Tibial artery (tissue), 4 donors: ENCODE measurements around the gene ELK3.

Source experiments
- DNase-seq, 2 donors: peaks; one replicate each; pipeline ENCODE4 v3.0.0-alpha.2; 2019
- H3K27ac ChIP-seq, 2 donors: fragments of 200-600 bp; sonication (generic) in 1 of 2; 1 replicate in 1 of 2; 2 replicates in 1 of 2; pipeline ENCODE4 v1.5.1; 2018 to 2019; ENCODE audit warnings: mild to moderate bottlenecking in 1 of 2
- H3K27me3 ChIP-seq, 2 donors: fragments of 200-600 bp; sonication (generic) in 1 of 2; one replicate each; pipeline versions ENCODE4 v1.5.1 to v1.6.0; 2016 to 2019
- H3K36me3 ChIP-seq, 3 donors: fragments of 200-600 bp; sonication (generic) in 2 of 3; one replicate each; pipeline ENCODE4 v1.5.1; 2016 to 2019; ENCODE audit warnings: mild to moderate bottlenecking in 2 of 3
- H3K4me1 ChIP-seq, 4 donors: fragments of 200-600 bp; sonication (generic) in 2 of 4; 1 replicate in 3 of 4; 2 replicates in 1 of 4; pipeline ENCODE4 v1.5.1; 2016 to 2019
- H3K4me3 ChIP-seq, 2 donors: fragments of 200-600 bp; sonication (generic) in 1 of 2; 1 replicate in 1 of 2; 2 replicates in 1 of 2; pipeline ENCODE4 v1.5.1; 2018 to 2019; ENCODE audit warnings: mild to moderate bottlenecking in 2 of 2
- H3K9me3 ChIP-seq, 3 donors: fragments of 200-600 bp; sonication (generic) in 1 of 3; one replicate each; pipeline ENCODE4 v1.5.1; 2016 to 2019
- CTCF ChIP-seq, 2 experiments: fragments of 200-600 bp in 1 of 2; fragments of 450-650 bp in 1 of 2; IDR thresholded peaks; one replicate each; pipeline ENCODE4 v1.5.1; 2017 to 2019; ENCODE audit warnings: antibody characterized with exemption in 2 of 2, mild to moderate bottlenecking in 1 of 2, moderate library complexity in 1 of 2
- intact Hi-C: fragments of 100-400 bp; cut with DNase I; formaldehyde crosslinking; loops from one replicate; pipeline ENCODE4 v1.15.0; 2023; ENCODE audit warnings: low total_unique reads

The ELK3 gene

GRCh38 chr12:96247563-96247962 lies 53.4 kb downstream of the ELK3 start:
- H3K27me3 ChIP-seq = peaks cover 0 to under 1% of the 10 kb centered on the region in 2 donors
- no peak for TF ChIP-seq CTCF (IDR thresholded peaks at IDR 0.05)
- peaks cover 0 to 40% (median 24%) of the 10 kb centered on the region in 3 donors for H3K36me3 ChIP-seq
- H3K4me3 ChIP-seq = no peak overlapping the region
- no peak for DNase-seq
- peaks cover 0 to 3% (median 0%) of the 10 kb centered on the region in 4 donors for H3K4me1 ChIP-seq
- intact Hi-C loops = no loop called here
- H3K9me3 ChIP-seq = no peaks in the 10 kb centered on the region
- no peak overlapping the region for H3K27ac ChIP-seq

DNA sequence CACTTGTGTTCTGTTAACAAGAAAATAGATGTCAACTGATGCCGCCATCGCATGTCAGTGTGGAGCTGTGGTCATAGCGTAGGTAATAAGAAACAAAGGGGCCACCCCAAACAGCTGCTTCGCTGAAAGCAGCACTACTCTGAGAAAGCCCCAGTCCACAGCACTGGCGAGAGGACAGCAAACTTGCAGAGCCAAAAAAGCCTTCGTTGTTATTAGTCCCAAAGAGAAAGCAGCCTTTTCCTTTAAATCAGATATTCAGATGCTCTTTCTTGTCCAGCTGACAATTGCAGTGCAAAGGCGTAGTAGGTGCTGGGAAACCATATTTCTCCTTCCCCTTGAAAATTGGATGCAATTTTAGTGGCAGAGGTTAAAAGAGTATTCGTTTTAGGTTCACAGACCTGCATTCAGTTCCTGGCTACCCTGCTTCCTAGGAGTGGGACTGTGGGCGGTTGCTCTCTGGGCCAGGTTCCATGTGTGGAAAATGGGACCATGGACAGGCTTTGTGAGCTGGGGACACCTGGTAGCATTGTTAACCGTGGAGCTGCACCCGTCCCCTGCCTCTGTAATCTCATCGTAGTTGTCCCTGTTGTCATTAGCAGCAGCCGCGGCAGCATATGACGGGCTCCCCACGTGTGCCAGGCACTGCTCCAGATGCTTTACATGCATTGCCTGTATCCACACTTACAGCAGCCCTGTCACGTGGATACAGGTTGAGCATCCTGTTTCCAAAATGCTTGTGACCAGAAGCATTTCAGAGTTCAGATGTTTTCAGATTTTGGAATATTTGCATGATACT lies 54.2 kb downstream of the ELK3 start:
- Histone ChIP-seq H3K27me3 (no peaks in the 10 kb centered on the region), H3K27ac (no peak overlapping the region), H3K4me3 (no peak overlapping the region), H3K4me1 (peaks cover 0 to 3% (median 0%) of the 10 kb centered on the region in 4 donors), H3K9me3 (no peaks in the 10 kb centered on the region), H3K36me3 (peaks cover 0 to 40% (median 24%) of the 10 kb centered on the region in 3 donors)
- intact Hi-C loops = no loop called here
- no peak for TF ChIP-seq CTCF (IDR thresholded peaks at IDR 0.05)
- no peak for DNase-seq

DNA sequence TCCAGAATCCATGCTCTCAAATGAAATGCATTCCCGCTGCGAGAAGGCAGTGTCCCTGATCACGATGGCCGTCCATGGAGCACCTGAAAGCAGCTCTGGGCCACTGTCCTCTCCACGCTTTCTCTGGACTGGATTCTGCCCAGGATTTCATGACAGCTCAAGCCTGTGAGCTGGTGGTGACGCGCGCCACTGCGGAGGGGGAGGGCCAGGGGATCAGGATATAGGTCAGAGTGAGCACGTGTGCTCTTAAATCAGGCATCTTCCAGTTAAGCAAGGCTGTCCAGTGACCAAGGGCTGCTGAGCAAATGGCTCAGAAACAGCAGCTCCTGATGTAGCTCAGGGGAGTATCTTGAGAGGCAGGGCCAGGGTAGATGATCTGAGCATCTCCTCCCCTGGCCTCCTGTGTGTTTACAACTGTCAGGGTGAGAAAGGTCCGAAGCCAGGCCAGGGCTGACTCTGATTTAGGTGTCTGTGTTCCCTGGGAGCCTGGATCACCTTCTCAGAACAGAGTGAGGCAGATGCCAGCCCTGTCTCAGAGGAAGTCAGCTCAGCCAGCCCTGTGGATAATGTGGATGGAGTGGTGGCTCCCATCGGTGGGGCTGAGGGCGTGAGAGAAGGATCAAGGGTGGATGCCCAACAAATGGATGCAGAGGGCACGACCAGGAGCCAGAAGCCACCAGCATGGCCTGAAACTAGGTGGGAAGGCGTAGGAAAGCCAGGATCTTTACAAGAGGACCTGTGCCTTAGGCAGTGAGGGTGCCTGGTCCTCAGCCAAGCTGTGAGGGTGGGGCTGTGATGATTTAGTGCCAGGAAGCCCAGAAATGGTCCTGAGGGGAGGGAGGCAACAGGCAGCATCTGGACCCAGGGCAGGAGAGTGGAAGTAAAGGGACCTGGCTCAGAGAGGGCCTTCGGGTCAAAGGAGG lies 55.3 kb downstream of the ELK3 start:
- Histone ChIP-seq H3K9me3 (no peaks in the 10 kb centered on the region), H3K27me3 (no peaks in the 10 kb centered on the region), H3K4me1 (peaks cover 0 to 3% (median 0%) of the 10 kb centered on the region in 4 donors), H3K4me3 (no peak overlapping the region), H3K36me3 (peaks cover 0 to 40% (median 24%) of the 10 kb centered on the region in 3 donors), H3K27ac (no peak overlapping the region)
- DNase-seq = peak in 1 of 2 donors; percentile 51
- TF ChIP-seq CTCF (IDR thresholded peaks at IDR 0.05) = no peak
- intact Hi-C loops = no loop called here

DNA sequence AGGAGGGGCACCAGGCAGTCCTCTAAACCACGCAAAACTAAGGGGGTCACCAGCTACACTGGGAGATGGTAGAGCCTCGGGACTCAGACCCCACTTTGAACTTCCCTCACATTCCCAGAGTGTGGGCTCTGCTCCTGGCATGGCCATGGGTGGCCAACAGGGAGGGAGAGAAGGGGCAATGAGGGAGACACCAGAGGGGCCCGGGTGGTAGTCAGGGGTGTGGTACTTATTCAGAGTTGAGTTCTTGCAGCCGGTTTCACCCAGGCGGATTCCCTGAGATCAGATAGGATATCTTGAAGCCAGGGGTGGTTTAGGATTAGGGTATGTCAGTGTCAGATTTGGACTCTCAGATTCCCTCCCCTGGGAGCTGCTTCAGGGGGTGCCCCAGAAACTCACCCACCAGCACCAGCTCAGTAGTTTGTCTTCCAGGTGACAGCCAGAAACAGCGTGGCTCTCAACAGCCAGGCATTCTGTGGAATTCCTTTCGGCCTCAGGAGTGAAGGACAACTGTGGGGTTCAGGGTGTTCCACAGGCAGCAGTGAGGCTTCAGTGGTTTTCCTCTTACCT lies 56.0 kb downstream of the ELK3 start:
- intact Hi-C loops = no loop called here
- peaks cover 0 to 3% (median 0%) of the 10 kb centered on the region in 4 donors for H3K4me1 ChIP-seq
- no peak overlapping the region for H3K27ac ChIP-seq
- no peaks in the 10 kb centered on the region for H3K27me3 ChIP-seq
- H3K9me3 ChIP-seq = no peaks in the 10 kb centered on the region
- DNase-seq = no peak
- no peak for TF ChIP-seq CTCF (IDR thresholded peaks at IDR 0.05)
- H3K4me3 ChIP-seq = no peak overlapping the region
- H3K36me3 ChIP-seq = peaks cover 0 to 40% (median 24%) of the 10 kb centered on the region in 3 donors

DNA sequence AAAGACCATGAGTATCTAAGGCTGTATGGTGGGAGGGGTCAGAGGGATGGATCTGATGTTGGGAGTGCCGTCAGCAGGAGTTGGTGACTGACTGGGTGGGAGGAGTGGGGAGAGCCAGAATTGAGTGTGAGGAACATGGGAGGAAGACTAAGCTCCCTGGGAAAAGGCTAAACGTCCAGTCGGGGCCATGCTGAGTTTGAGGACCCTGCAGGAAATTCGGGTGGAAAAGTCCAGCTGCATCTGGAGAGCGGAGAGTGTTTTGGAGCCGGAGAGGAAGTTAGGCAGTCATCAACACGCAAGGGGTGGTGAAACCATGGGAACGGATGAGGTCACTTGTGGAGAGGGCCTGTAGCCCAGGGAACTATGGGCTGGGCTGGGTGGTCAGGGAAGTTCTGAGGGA lies 60.9 kb downstream of the ELK3 start:
- intact Hi-C loops = no loop called here
- Histone ChIP-seq H3K36me3 (peaks cover 0 to 17% (median 15%) of the 10 kb centered on the region in 3 donors), H3K4me3 (no peak overlapping the region), H3K9me3 (no peaks in the 10 kb centered on the region), H3K4me1 (peaks cover 0 to 16% (median 9%) of the 10 kb centered on the region in 4 donors), H3K27me3 (no peaks in the 10 kb centered on the region), H3K27ac (peak overlapping the region in 1 of 2 donors; percentile 2)
- no peak for TF ChIP-seq CTCF (IDR thresholded peaks at IDR 0.05)
- DNase-seq = peak; percentile 77 to 79
